Activated naive CD8-positive, alpha-beta T cell treated with anti-CD3 and anti-CD28 coated beads, Interleukin-2, amount 50 U/mL, for 24 hours (primary cell): ENCODE measurements around the gene ENG.
A peak's percentile ranks its signal among the peaks of the same experiment; 100 is the strongest.

Experiments used
- ATAC-seq: fragments of 150-1000 bp; cut with Tn5 transposase; one replicate; pipeline ENCODE4 v1.10.0; 2021
- DNase-seq: peaks from one replicate; pipeline ENCODE4 v3.0.0; 2021
- H3K27ac Mint-ChIP-seq: one replicate; pipeline ENCODE4 v1.8.0; 2021; ENCODE audit warnings: mild to moderate bottlenecking, mixed read lengths
- H3K27me3 Mint-ChIP-seq: one replicate; pipeline ENCODE4 v1.8.0; 2021; ENCODE audit warnings: mixed read lengths
- H3K36me3 Mint-ChIP-seq: one replicate; pipeline ENCODE4 v1.8.0; 2021; ENCODE audit warnings: low read depth, mixed read lengths
- H3K4me1 Mint-ChIP-seq: one replicate; pipeline ENCODE4 v1.8.0; 2021; ENCODE audit warnings: mixed read lengths
- H3K4me3 Mint-ChIP-seq: one replicate; pipeline ENCODE4 v1.8.0; 2021; ENCODE audit warnings: mild to moderate bottlenecking, moderate library complexity, mixed read lengths
- H3K9me3 Mint-ChIP-seq: one replicate; pipeline ENCODE4 v1.8.0; 2021; ENCODE audit warnings: mixed read lengths

Gene ENG

DNA sequence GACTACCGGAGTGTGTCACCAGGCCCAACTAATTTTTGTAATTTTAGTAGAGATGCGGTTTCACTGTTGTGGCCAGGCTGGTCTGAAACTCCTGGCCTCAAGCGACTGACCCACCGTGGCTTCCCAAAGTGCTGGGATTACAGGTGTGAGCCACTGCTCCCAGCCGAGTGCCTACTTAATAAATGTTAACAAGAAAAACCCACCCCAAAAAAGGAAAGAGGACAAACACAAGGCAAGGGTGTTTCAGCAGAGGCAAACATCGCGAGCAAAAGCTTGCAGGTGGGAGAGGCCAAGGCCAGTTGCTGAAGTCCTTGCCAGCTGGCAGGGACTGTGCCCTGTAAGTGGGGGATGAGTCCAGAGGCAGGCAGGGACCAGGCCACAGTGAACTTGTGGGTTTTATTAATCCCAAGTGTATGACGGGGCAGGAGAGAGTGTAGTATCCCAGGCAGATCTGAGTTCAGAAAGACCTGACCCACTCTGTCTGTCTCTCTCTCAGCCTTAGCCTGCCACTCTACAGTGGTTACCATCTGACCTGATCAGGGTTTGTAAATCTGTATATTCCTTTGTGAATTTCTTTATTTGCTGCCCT is 58.1 kb downstream of the ENG start:
- H3K36me3 Mint-ChIP-seq: peaks cover 12% of the 10 kb centered on the region
- no peak for DNase-seq
- H3K4me1 Mint-ChIP-seq: peaks cover 39% of the 10 kb centered on the region
- peak overlapping the region; percentile 75 for H3K27ac Mint-ChIP-seq
- H3K9me3 Mint-ChIP-seq: no peaks in the 10 kb centered on the region
- H3K4me3 Mint-ChIP-seq: peak overlapping the region; percentile 45
- H3K27me3 Mint-ChIP-seq: no peaks in the 10 kb centered on the region
- peak; percentile 58 for ATAC-seq

DNA sequence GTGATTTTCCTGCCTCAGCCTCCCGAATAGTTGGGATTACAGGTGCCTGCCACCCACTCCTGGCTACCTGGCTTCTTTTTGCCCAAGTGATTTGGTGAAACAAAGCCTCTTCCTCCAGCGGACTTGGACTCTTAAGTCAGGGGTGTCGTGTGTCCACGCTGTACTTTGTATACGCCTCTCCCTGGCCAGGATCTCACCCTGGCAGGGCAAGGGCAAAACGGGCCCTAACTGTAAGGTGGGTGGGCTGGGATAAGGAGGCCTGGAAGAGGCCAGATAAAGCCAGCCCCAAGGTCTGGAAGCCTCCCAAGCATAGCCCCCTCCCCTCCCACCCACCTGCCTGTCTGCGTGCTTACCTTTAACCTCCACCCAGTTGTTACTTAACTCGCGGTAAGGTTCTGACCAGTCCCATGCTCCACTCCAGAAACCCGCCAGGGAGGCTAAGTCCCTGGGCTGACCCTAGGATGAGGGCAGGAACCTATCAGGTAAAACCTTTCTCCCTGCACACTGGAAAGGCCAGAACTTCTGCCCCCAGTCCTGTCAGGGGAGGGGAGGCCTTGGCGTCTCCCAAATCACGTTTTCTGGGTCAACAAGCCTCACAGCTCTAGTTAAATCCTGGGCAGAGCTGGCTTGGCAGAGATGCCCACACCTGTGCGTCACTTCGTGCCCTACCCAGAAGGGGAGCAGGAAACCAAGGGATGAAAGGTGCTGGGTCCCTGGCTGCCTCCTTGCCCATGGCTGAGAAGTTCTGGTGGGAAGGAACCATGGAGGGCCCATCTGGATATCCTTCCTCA is 60.3 kb downstream of the ENG start:
- H3K4me3 Mint-ChIP-seq: no peak overlapping the region

DNA sequence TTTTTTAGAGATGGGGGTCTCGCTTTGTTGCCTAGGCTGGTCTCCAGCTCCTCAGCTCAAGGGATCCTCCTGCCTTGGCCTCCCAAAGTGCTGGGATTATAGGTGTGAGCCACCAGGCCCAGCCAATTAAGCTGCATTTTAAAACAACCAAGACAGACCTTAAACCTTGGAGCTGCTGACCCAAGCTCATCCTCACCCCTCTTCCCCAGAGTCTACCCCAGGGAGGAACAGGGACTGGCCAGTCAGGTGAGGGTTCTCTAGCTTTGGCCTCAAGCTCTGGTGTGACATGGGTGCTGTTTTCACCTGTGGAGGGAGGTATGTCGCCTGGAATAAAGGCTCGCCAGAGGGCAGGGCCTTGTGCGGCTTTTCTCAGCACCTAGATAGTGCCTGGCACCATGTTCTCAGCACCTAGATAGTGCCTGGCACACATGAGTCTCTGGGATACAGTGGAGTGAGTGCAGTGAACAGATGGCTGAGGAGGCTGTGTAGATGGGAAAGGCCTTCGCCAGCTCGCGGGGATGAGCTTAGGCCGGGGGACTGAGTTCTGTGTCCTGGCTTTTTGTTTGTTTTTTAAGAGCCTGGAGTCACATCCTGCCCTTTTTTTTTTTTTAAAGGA is 61.3 kb downstream of the ENG start:
- H3K36me3 Mint-ChIP-seq: peaks cover 38% of the 10 kb centered on the region
- DNase-seq (no peak), ATAC-seq (no peak)
- H3K9me3 Mint-ChIP-seq: no peaks in the 10 kb centered on the region
- no peak overlapping the region for H3K4me3 Mint-ChIP-seq
- peaks cover 52% of the 10 kb centered on the region for H3K4me1 Mint-ChIP-seq
- peak overlapping the region; percentile 41 for H3K27ac Mint-ChIP-seq
- H3K27me3 Mint-ChIP-seq: no peaks in the 10 kb centered on the region

More for the DNA sequence above, 60.3 kb downstream of the ENG start:
- DNase-seq (no peak), ATAC-seq (no peak)
- Mint-ChIP-seq H3K27ac (no peak overlapping the region), H3K27me3 (no peaks in the 10 kb centered on the region), H3K4me1 (peaks cover 46% of the 10 kb centered on the region), H3K9me3 (no peaks in the 10 kb centered on the region), H3K36me3 (peaks cover 30% of the 10 kb centered on the region)

DNA sequence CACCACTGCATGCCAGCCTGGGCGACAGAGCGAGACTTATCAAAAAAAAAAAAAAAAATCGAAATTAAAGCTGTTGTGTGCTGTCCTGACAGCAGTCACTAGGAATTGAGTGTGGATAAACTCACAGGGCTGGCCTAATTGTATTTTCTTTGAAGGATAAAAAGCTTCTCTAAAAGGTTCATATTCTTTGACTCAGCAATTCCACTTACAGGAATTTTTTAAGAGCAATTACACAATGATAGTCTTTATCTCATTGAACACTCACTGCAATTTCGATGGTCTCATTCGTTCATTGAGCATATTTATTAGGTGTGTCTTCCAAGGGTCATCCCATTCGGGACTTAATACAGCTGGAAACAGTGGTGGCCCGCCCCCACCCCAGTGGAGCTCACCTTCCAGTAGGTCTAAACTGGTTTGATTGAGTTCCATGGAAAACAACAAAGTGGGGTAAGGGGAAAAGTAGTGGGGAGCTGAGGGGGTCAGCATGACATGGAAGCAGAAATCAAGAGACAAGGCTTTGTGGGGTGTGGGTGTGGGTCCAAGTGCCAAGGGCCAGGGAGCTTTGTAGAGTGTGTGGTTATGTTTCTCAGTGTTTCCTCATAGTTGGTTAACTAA is 61.9 kb downstream of the ENG start:
- Mint-ChIP-seq H3K4me3 (no peak overlapping the region), H3K4me1 (peaks cover 53% of the 10 kb centered on the region), H3K27ac (no peak overlapping the region), H3K27me3 (no peaks in the 10 kb centered on the region), H3K36me3 (peaks cover 42% of the 10 kb centered on the region), H3K9me3 (no peaks in the 10 kb centered on the region)
- DNase-seq: no peak
- ATAC-seq: no peak

DNA sequence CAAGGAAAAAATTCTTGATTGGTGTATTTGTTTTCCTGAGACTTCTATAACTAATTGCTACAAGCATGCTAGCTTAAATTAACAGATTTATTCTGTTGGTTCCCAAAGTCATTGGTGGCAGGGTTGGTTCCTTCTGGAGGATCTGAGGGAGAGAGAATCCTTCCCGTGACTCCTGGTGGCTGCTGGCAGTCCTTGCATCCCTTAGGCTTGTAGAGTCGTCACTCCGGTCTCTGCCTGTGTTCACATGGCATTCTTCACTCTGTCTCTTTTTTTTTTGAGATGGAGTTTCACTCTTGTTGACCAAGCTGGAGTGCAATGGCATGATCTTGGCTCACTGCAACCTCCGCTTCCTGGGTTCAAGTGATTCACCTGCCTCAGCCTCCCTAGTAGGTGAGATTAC is 63.4 kb downstream of the ENG start:
- Mint-ChIP-seq H3K9me3 (no peaks in the 10 kb centered on the region), H3K36me3 (peaks cover 54% of the 10 kb centered on the region), H3K4me3 (no peak overlapping the region), H3K27me3 (no peaks in the 10 kb centered on the region), H3K27ac (no peak overlapping the region), H3K4me1 (peaks cover 50% of the 10 kb centered on the region)
- DNase-seq: no peak
- ATAC-seq: no peak

DNA sequence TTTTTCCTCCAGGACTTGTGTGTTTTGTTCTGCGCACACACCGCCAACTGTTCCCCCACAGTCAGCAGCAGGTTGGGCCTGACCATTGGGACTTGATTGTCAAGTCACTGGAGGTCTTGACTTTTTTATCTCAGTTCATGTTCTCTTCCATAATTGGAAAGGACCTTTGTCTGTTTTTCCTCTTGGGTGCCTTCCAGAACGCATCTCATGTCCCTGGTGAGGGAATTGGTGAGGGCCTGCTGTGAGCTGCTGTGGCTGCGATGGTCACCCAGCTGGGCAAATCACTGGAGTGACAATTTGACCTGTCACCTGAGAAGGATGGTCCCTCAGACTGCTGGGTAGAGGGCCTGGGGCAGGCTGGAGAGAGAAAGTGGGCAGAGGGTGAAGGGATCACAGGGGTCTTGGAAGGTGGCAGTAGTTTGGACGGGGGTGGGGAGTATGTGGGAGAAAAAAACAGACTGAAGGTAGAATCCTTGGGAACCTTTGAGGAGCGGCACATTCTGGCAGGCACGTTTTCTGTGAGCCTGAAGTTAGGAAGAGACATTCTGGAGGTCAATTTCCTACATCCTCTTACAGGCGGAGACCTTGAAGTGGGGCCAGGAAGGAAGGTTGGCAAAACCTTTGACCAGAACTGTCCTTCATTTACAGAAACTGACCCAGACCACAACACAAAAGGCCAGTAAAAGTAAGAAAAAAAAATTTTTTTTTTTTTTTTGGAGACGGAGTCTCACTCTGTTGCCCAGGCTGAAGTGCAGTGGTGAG is 64.2 kb downstream of the ENG start:
- Mint-ChIP-seq H3K27me3 (no peaks in the 10 kb centered on the region), H3K4me1 (peaks cover 45% of the 10 kb centered on the region), H3K36me3 (peaks cover 54% of the 10 kb centered on the region), H3K9me3 (no peaks in the 10 kb centered on the region), H3K27ac (peak overlapping the region; percentile 61), H3K4me3 (no peak overlapping the region)
- DNase-seq (no peak), ATAC-seq (no peak)

DNA sequence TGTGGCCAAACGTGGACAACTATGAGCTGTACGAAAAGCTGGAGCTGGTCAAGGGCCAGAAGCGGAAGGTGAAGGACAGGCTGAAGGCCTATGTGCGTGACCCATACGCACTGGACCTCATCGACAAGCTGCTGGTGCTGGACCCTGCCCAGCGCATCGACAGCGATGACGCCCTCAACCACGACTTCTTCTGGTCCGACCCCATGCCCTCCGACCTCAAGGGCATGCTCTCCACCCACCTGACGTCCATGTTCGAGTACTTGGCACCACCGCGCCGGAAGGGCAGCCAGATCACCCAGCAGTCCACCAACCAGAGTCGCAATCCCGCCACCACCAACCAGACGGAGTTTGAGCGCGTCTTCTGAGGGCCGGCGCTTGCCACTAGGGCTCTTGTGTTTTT is 65.3 kb downstream of the ENG start:
- peak overlapping the region; percentile 85 for H3K27ac Mint-ChIP-seq
- no peaks in the 10 kb centered on the region for H3K9me3 Mint-ChIP-seq
- peaks cover 54% of the 10 kb centered on the region for H3K36me3 Mint-ChIP-seq
- no peak overlapping the region for H3K4me3 Mint-ChIP-seq
- DNase-seq (no peak), ATAC-seq (no peak)
- H3K4me1 Mint-ChIP-seq: peaks cover 52% of the 10 kb centered on the region
- H3K27me3 Mint-ChIP-seq: no peaks in the 10 kb centered on the region

DNA sequence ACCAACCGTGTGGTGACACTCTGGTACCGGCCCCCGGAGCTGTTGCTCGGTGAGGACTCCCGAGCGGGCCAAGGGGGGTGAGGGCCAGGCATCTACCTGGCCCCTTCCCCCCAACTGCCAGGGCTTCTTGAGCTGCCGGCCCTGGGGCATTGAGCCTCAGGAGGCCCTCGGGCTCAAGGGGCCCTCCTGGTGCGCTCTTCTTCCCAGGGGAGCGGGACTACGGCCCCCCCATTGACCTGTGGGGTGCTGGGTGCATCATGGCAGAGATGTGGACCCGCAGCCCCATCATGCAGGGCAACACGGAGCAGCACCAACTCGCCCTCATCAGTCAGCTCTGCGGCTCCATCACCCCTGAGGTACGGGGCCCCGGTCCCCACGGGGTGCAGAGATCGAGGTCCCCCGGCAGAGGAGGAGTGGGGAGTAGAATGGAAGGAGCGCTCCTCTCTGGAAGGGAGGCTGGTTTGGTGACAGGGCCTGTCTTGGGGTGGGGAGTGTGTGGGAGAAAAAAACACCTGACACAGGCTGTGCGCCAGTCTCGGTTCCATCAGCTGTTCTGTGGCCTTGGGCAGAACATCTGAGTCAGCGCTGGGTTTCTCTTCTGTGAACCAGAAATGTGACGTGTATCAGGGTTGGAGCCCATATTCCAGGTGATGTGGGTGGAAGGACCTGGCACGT is 66.0 kb downstream of the ENG start:
- peak overlapping the region; percentile 85 for H3K27ac Mint-ChIP-seq

DNA sequence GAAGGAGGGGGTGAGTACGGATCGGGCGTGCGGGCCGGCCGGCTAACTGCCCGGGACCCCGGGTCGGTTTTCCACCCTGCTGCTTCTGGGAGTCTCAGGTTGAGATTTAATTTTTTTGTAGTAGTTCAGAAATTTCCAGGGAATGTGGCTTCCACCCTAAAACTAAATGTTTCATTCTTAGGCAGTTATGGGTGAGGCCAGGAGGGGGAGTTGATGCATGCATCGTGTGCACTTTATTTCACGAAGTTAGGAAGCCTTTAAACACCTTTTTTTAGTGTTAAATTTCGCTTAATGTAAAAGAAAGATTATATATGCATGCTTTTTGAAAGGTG is 67.7 kb downstream of the ENG start:
- H3K36me3 Mint-ChIP-seq: peaks cover 45% of the 10 kb centered on the region
- DNase-seq (no peak), ATAC-seq (no peak)
- H3K27ac Mint-ChIP-seq: peak overlapping the region; percentile 95
- H3K27me3 Mint-ChIP-seq: no peaks in the 10 kb centered on the region
- peak overlapping the region; percentile 94 for H3K4me3 Mint-ChIP-seq
- no peaks in the 10 kb centered on the region for H3K9me3 Mint-ChIP-seq
- H3K4me1 Mint-ChIP-seq: peaks cover 70% of the 10 kb centered on the region

More for the DNA sequence above, 66.0 kb downstream of the ENG start:
- ATAC-seq: peak; percentile 59
- Mint-ChIP-seq H3K4me1 (peaks cover 59% of the 10 kb centered on the region), H3K9me3 (no peaks in the 10 kb centered on the region), H3K36me3 (peaks cover 52% of the 10 kb centered on the region), H3K4me3 (peak overlapping the region; percentile 56), H3K27me3 (no peaks in the 10 kb centered on the region)
- peak; percentile 77 for DNase-seq

DNA sequence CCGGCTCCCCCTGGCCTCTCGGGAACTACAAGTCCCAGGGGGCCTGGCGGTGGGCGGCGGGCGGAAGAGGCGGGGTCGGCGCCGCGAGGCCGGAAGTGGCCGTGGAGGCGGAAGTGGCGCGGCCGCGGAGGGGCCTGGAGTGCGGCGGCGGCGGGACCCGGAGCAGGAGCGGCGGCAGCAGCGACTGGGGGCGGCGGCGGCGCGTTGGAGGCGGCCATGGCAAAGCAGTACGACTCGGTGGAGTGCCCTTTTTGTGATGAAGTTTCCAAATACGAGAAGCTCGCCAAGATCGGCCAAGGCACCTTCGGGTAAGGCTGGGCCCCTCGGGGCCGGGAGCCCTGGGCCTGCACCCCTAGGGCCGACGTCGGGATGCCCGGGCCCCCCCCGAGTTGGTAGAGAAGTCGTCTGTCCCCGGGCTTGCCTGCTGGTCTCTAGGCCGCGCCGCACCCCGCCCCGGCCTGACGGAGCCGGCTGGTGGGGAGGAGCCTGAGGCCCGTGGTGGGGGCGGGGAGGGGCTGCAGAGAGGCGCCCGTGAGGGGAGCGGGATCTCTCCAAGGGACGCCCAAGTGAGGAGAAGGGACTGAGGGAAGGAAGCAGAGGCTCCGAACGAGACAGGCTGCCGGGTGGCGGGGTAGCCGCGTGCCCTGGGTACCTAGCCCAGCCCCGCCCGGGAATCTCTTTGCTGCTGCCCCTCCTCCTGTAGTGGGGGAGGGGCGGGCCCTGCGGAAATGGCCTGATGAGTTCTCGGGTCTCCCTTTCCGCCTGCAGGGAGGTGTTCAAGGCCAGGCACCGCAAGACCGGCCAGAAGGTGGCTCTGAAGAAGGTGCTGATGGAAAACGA is 68.3 kb downstream of the ENG start, which contains the start of gene CDK9:
Gene CDK9, plus strand, starts transcription at position 102 of the 840 bp plus-strand sequence. Its CDS starts 115 bp downstream, at position 217.
- peak; percentile 62 for ATAC-seq
- peak within 1 kb of the TSS; percentile 95 for H3K27ac Mint-ChIP-seq
- no peaks in the 10 kb centered on the region for H3K27me3 Mint-ChIP-seq
- peak within 1 kb of the TSS; percentile 94 for H3K4me3 Mint-ChIP-seq
- no peaks in the 10 kb centered on the region for H3K9me3 Mint-ChIP-seq
- peaks cover 76% of the 10 kb centered on the region for H3K4me1 Mint-ChIP-seq
- peaks cover 40% of the 10 kb centered on the region for H3K36me3 Mint-ChIP-seq
- peak; percentile 95 for DNase-seq

DNA sequence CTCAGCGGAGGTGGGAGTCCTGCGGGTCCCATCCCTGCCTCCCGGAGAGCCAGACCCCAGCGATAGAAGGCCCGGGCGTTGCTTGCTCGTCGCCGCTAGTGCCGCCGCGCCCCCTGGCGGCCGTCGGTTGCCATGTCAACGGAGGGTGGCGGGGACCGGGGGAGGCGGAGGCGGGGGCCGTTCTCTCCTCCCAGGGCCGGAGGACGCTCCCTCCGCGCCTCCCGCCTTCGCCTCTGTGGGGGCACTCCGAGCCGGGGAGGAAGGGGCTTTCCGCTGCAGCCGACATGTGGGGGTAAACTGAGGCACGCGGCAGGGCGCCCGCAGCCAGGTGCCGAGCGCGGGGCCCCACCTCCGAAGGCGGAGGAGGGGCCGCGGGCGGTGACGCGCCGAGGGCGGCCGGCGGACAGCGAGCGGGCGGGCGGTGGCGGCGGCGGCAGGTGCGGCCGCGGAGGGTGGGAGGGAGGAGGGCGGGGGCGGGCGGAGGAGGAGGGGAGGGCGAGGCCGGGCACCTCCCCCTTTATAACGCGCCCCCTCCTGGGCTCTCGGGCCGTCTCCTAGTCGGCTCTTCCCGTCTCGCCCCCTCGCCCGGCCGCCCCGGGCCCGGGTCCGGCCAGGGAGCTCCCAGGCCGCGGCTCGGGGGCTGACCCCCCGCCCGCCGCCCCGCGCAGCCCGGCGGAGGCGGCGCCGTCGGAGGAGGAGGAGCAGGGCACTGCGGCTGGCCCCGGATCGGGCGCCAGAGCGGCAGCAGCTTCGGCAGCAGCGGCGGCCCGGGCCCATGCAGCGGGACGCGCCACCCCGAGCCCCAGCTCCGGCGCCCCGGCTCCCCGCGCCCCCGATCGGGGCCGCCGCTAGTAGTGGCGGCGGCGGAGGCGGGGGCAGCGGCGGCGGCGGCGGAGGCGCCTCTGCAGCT is 69.2 kb downstream of the ENG start:
- no peaks in the 10 kb centered on the region for H3K27me3 Mint-ChIP-seq
- peak overlapping the region; percentile 95 for H3K27ac Mint-ChIP-seq
- peak; percentile 15 for ATAC-seq
- no peaks in the 10 kb centered on the region for H3K9me3 Mint-ChIP-seq
- peak overlapping the region; percentile 94 for H3K4me3 Mint-ChIP-seq
- peaks cover 76% of the 10 kb centered on the region for H3K4me1 Mint-ChIP-seq
- peak; percentile 91 for DNase-seq
- H3K36me3 Mint-ChIP-seq: peaks cover 33% of the 10 kb centered on the region
